Measurements from ENCODE around the gene ADGRB2. TPM values are rescaled to one million over a fixed set of nuclear protein-coding genes. Genes with fewer than 3 reads are reported as not detected.

ADGRB2 gene
- total RNA-seq, 4 donors from 2014 or later = 1.1 to 2.2 (median 1.7) TPM; not detected in 1

DNA sequence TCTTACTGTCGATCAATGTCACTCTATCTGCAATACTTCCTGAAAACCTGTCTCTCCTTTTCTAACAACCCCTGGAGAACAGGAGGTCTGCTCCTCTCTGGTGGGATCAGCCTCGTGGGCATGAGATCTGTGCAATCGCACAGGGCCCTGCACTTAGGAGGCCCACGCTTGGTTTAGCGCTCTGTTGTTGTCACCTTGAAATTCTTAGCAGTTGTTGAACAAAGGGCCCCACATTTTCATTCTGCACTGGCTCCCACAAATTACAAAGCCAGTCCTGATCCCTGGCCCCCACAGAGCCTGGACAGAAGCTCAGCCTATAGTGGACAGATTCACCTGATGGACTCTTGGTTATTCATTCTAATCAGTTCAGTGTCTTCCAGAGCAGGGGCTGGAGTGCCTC lies 33.1 kb upstream of the ADGRB2 start:
- Histone ChIP-seq H3K4me3 (no peak overlapping the region), H3K4me1 (no peaks in the 10 kb centered on the region), H3K27ac (no peak overlapping the region), H3K9me3 (no peaks in the 10 kb centered on the region), H3K27me3 (peaks cover 6 to 20% (median 8%) of the 10 kb centered on the region in 3 donors), H3K36me3 (no peaks in the 10 kb centered on the region)
- ATAC-seq (no peak), DNase-seq (no peak)
- in situ Hi-C loops (cut with MboI; ENCODE audit: low sequenced_read_pairs in 4 of 4) (loop anchor here in 2 of 4 donors (25.0 kb wide), 1 partner anchor 235 kb away; no protein-coding TSS in a partner anchor), intact Hi-C loops (cut with DNase I; ENCODE audit: low total_unique reads) (no loop called here)
- TF ChIP-seq POLR2A (IDR thresholded peaks at IDR 0.05) = no peak
- TF ChIP-seq, protein P1, sequence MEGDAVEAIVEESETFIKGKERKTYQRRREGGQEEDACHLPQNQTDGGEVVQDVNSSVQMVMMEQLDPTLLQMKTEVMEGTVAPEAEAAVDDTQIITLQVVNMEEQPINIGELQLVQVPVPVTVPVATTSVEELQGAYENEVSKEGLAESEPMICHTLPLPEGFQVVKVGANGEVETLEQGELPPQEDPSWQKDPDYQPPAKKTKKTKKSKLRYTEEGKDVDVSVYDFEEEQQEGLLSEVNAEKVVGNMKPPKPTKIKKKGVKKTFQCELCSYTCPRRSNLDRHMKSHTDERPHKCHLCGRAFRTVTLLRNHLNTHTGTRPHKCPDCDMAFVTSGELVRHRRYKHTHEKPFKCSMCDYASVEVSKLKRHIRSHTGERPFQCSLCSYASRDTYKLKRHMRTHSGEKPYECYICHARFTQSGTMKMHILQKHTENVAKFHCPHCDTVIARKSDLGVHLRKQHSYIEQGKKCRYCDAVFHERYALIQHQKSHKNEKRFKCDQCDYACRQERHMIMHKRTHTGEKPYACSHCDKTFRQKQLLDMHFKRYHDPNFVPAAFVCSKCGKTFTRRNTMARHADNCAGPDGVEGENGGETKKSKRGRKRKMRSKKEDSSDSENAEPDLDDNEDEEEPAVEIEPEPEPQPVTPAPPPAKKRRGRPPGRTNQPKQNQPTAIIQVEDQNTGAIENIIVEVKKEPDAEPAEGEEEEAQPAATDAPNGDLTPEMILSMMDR (IDR thresholded peaks at IDR 0.05 in 4 of 5, conservative IDR thresholded peaks at IDR 0.05 in 1 of 5) = no peak

DNA sequence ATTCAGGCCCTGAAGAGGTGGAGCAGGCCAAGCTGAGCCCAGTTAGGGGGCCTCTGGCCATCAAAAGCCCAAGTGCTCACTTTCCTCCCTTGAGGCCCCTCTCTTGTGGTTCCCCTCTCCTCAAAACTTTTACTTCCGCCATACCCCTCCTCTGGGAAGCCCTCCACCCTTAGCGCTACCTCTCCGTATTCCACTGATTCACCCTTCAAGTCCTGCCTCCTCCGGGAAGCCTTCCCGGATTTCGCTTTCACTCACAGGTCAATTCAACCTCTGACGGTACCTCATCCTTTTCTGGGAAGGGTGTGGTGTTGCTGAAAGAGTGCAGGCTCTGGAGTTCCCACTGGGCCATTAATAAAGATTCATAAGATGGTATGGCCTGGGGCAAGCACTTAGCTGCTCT lies 32.6 kb upstream of the ADGRB2 start:
- intact Hi-C loops (cut with DNase I; ENCODE audit: low total_unique reads) = no loop called here

DNA sequence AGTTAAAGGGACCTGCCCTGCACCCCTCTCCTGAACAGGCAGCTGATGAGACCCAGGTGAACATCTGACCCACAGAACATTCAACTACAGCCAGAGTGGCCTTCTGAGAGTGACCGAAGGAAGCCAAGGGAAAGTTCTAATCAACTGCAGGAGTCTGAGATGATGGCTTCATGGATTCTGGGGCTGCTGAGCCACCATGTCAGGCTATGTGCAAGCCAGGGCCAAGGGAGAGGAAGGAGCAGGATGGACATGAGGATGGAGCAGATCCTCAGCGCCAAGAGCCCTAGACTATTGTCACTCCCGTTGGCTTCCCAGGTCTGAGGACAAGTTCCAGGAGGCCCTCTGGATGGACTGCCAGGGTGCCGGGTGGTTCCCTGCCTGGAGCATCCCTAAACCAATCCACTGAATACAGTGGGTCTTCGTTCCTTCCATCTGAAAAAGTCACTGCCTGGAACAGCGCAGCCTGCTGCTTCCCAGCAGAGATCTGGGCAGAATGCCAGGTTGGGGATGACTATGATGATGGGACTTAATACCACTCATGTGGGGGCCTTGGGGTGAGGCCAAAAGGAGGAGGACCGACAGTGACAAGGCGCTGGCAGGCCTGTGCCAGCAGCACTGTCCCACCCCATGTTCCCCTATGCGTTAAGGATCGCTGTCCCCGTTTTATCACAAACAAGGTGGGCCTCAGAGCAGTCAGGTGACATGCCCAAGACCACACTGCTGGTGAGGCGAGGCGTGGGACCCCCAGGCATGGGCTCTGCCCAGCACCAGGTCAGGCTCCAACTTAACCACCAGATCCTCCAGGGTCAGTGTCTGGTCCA lies 31.9 kb upstream of the ADGRB2 start:
- in situ Hi-C loops (cut with MboI; ENCODE audit: low sequenced_read_pairs in 4 of 4) (loop anchor here in 2 of 4 donors (25.0 kb wide), 1 partner anchor 234 kb away; no protein-coding TSS in a partner anchor), intact Hi-C loops (cut with DNase I; ENCODE audit: low total_unique reads) (no loop called here)
- TF ChIP-seq, protein P1 (IDR thresholded peaks at IDR 0.05 in 4 of 5, conservative IDR thresholded peaks at IDR 0.05 in 1 of 5) = no peak
- TF ChIP-seq POLR2A (IDR thresholded peaks at IDR 0.05) = no peak
- H3K4me3 ChIP-seq = no peak overlapping the region
- ATAC-seq = no peak
- DNase-seq = no peak
- no peaks in the 10 kb centered on the region for H3K36me3 ChIP-seq
- H3K4me1 ChIP-seq = no peaks in the 10 kb centered on the region
- no peak overlapping the region for H3K27ac ChIP-seq
- peaks cover 6 to 20% (median 8%) of the 10 kb centered on the region in 3 donors for H3K27me3 ChIP-seq
- no peaks in the 10 kb centered on the region for H3K9me3 ChIP-seq

More for the DNA sequence above, 32.6 kb upstream of the ADGRB2 start:
- peaks cover 6 to 20% (median 8%) of the 10 kb centered on the region in 3 donors for H3K27me3 ChIP-seq
- H3K4me1 ChIP-seq = no peaks in the 10 kb centered on the region
- H3K9me3 ChIP-seq = no peaks in the 10 kb centered on the region
- in situ Hi-C loops (cut with MboI; ENCODE audit: low sequenced_read_pairs in 4 of 4) = loop anchor here in 2 of 4 donors (25.0 kb wide), 1 partner anchor 234 kb away; no protein-coding TSS in a partner anchor
- no peak for ATAC-seq
- H3K36me3 ChIP-seq = no peaks in the 10 kb centered on the region
- no peak for TF ChIP-seq POLR2A (IDR thresholded peaks at IDR 0.05)
- TF ChIP-seq, protein P1 (IDR thresholded peaks at IDR 0.05 in 4 of 5, conservative IDR thresholded peaks at IDR 0.05 in 1 of 5) = no peak
- no peak for DNase-seq
- H3K4me3 ChIP-seq = no peak overlapping the region
- no peak overlapping the region for H3K27ac ChIP-seq

DNA sequence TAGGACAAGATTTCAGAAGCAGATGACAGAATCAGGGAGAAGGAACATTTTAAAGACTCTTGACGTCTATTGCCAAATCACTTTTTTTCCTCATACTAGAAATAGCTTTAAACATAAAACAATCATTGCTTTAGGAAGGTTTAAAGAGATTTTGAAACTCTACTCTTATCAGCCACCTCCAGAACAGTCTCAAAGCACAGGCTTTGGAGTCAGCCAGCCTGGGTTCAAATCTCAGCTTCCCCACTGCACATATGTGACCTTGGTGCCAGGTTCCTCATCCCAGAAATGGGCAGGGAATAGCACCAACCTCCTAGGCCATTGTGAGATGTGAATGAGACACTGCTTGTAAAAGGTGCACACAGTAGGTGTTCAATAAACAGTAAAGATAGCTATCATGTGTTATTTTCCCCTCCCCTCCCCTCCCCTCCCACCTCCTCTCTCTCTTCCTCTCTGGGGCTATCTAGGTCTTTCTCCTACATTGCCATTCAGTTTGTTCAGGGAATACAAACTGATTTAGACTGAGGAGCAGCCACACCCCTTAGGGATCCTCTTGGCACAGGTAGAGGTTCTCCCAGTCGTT lies 31.0 kb upstream of the ADGRB2 start:
- ATAC-seq = no peak
- no peak overlapping the region for H3K27ac ChIP-seq
- TF ChIP-seq, protein P1 (IDR thresholded peaks at IDR 0.05 in 4 of 5, conservative IDR thresholded peaks at IDR 0.05 in 1 of 5) = no peak
- in situ Hi-C loops (cut with MboI; ENCODE audit: low sequenced_read_pairs in 4 of 4) = loop anchor here in 2 of 4 donors (25.0 kb wide), 1 partner anchor 233 kb away; no protein-coding TSS in a partner anchor
- no peaks in the 10 kb centered on the region for H3K9me3 ChIP-seq
- no peaks in the 10 kb centered on the region for H3K4me1 ChIP-seq
- intact Hi-C loops (cut with DNase I; ENCODE audit: low total_unique reads) = no loop called here
- no peaks in the 10 kb centered on the region for H3K36me3 ChIP-seq
- peaks cover 6 to 20% (median 8%) of the 10 kb centered on the region in 3 donors for H3K27me3 ChIP-seq
- no peak overlapping the region for H3K4me3 ChIP-seq
- no peak for DNase-seq

Measured in gastrocnemius medialis (tissue), 4 donors.